ENCODE data around the gene NRP1.

NRP1 gene

GRCh38 chr10:33211106-33211878 is 123.2 kb downstream of the NRP1 start:
- H3K4me1 ChIP-seq (ENCODE audit: control insufficient read depth in 1 of 2, insufficient read depth in 1 of 2, low read depth in 1 of 2, low read length in 1 of 2), result no peaks in the 10 kb centered on the region
- no peaks in the 10 kb centered on the region for H3K36me3 ChIP-seq
- no peak overlapping the region for H3K4me3 ChIP-seq (ENCODE audit: low read depth in 1 of 2, low read length in 1 of 2)
- no peaks in the 10 kb centered on the region for H3K9me3 ChIP-seq
- no peaks in the 10 kb centered on the region for H3K27me3 ChIP-seq
- no peak for TF ChIP-seq CTCF (IDR thresholded peaks at IDR 0.05)
- H3K27ac ChIP-seq, result no peak overlapping the region

GRCh38 chr10:33209802-33210201 is 124.7 kb downstream of the NRP1 start:
- H3K27ac ChIP-seq, result no peak overlapping the region
- no peak overlapping the region for H3K4me3 ChIP-seq (ENCODE audit: low read depth in 1 of 2, low read length in 1 of 2)
- no peaks in the 10 kb centered on the region for H3K27me3 ChIP-seq
- H3K9me3 ChIP-seq, result no peaks in the 10 kb centered on the region
- no peak for TF ChIP-seq CTCF (IDR thresholded peaks at IDR 0.05)
- H3K4me1 ChIP-seq (ENCODE audit: control insufficient read depth in 1 of 2, insufficient read depth in 1 of 2, low read depth in 1 of 2, low read length in 1 of 2), result no peaks in the 10 kb centered on the region
- H3K36me3 ChIP-seq, result no peaks in the 10 kb centered on the region

- no peak overlapping the region for H3K27ac ChIP-seq
- no peaks in the 10 kb centered on the region for H3K36me3 ChIP-seq
- H3K4me1 ChIP-seq (ENCODE audit: control insufficient read depth in 1 of 2, insufficient read depth in 1 of 2, low read depth in 1 of 2, low read length in 1 of 2), result no peaks in the 10 kb centered on the region
- no peak overlapping the region for H3K4me3 ChIP-seq (ENCODE audit: low read depth in 1 of 2, low read length in 1 of 2)
- no peaks in the 10 kb centered on the region for H3K9me3 ChIP-seq
- TF ChIP-seq CTCF (IDR thresholded peaks at IDR 0.05), result no peak
- H3K27me3 ChIP-seq, result no peaks in the 10 kb centered on the region
Observed at GRCh38 chr10:33208166-33208565, 126.3 kb downstream of the NRP1 start.

- no peaks in the 10 kb centered on the region for H3K9me3 ChIP-seq
- H3K4me3 ChIP-seq (ENCODE audit: low read depth in 1 of 2, low read length in 1 of 2), result no peak overlapping the region
- no peaks in the 10 kb centered on the region for H3K36me3 ChIP-seq
- no peak for TF ChIP-seq CTCF (IDR thresholded peaks at IDR 0.05)
- no peaks in the 10 kb centered on the region for H3K27me3 ChIP-seq
- no peak overlapping the region for H3K27ac ChIP-seq
- H3K4me1 ChIP-seq (ENCODE audit: control insufficient read depth in 1 of 2, insufficient read depth in 1 of 2, low read depth in 1 of 2, low read length in 1 of 2), result no peaks in the 10 kb centered on the region
Observed at GRCh38 chr10:33204031-33204430, 130.4 kb downstream of the NRP1 start.

GRCh38 chr10:33201971-33202370 is 132.5 kb downstream of the NRP1 start:
- Histone ChIP-seq H3K4me3 (ENCODE audit: low read depth in 1 of 2, low read length in 1 of 2) (no peak overlapping the region), H3K36me3 (no peaks in the 10 kb centered on the region), H3K27ac (no peak overlapping the region), H3K27me3 (peaks cover 4% of the 10 kb centered on the region), H3K4me1 (ENCODE audit: control insufficient read depth in 1 of 2, insufficient read depth in 1 of 2, low read depth in 1 of 2, low read length in 1 of 2) (no peaks in the 10 kb centered on the region), H3K9me3 (no peaks in the 10 kb centered on the region)
- TF ChIP-seq CTCF (IDR thresholded peaks at IDR 0.05), result no peak

All from neutrophil (primary cell).